ENCODE results near the gene ROM1.

DNA sequence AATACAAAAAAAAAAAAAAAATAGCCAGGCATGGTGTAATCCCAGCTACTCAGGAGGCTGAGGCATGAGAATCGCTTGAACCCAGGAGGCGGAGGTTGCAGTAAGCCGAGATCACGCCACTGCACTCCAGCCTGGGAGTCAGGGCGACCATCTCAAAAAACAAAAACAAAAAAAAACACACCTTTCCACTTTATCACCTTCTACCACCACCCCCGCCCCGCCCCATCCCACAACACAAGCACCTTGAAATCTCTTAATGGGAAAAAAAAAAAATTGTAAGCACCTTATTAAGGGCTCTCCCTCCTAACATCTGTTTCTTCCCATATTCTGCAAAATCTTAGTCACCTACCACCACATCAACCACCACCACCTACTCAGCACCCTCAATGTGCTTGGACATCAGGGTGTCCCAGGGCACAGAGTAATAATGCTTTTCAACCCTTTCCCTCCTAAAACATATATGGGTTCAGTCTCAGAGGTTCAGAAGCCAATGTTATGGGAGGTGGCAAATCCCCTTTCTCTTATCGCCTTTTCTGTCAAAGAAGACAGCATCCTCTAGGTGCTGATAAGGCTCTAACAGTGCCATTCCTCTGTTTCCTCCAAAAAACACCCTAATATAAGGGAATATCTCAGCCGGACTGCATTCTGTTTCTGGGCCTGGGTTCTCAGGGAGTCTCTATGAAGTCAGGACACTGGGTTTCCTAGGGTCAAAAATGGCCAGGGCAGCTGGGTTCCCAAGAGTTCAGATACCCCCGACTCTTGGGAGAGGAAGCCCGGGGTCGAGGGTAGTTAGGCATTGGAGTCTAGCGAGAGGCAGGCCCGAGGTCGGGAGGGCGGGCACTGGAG lies 39.3 kb downstream of the ROM1 start:
- TF ChIP-seq, protein P1, sequence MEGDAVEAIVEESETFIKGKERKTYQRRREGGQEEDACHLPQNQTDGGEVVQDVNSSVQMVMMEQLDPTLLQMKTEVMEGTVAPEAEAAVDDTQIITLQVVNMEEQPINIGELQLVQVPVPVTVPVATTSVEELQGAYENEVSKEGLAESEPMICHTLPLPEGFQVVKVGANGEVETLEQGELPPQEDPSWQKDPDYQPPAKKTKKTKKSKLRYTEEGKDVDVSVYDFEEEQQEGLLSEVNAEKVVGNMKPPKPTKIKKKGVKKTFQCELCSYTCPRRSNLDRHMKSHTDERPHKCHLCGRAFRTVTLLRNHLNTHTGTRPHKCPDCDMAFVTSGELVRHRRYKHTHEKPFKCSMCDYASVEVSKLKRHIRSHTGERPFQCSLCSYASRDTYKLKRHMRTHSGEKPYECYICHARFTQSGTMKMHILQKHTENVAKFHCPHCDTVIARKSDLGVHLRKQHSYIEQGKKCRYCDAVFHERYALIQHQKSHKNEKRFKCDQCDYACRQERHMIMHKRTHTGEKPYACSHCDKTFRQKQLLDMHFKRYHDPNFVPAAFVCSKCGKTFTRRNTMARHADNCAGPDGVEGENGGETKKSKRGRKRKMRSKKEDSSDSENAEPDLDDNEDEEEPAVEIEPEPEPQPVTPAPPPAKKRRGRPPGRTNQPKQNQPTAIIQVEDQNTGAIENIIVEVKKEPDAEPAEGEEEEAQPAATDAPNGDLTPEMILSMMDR (IDR thresholded peaks at IDR 0.05): no peak
- no peak for TF ChIP-seq EMX1 (CRISPR knock-in tag; IDR thresholded peaks at IDR 0.05)
- no peak for TF ChIP-seq ZNF121 (CRISPR knock-in tag; IDR thresholded peaks at IDR 0.05)
- no peak for TF ChIP-seq ATF1 (CRISPR knock-in tag; IDR thresholded peaks at IDR 0.05)
- no peak for TF ChIP-seq JUN (CRISPR knock-in tag; IDR thresholded peaks at IDR 0.05)
- TF ChIP-seq, protein P2, sequence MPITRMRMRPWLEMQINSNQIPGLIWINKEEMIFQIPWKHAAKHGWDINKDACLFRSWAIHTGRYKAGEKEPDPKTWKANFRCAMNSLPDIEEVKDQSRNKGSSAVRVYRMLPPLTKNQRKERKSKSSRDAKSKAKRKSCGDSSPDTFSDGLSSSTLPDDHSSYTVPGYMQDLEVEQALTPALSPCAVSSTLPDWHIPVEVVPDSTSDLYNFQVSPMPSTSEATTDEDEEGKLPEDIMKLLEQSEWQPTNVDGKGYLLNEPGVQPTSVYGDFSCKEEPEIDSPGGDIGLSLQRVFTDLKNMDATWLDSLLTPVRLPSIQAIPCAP (CRISPR knock-in tag; IDR thresholded peaks at IDR 0.05): no peak
- TF ChIP-seq, protein P3, sequence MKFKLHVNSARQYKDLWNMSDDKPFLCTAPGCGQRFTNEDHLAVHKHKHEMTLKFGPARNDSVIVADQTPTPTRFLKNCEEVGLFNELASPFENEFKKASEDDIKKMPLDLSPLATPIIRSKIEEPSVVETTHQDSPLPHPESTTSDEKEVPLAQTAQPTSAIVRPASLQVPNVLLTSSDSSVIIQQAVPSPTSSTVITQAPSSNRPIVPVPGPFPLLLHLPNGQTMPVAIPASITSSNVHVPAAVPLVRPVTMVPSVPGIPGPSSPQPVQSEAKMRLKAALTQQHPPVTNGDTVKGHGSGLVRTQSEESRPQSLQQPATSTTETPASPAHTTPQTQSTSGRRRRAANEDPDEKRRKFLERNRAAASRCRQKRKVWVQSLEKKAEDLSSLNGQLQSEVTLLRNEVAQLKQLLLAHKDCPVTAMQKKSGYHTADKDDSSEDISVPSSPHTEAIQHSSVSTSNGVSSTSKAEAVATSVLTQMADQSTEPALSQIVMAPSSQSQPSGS (CRISPR knock-in tag; IDR thresholded peaks at IDR 0.05; ENCODE audit: borderline replicate concordance, low read depth): no peak
- TF ChIP-seq ZNF317 (CRISPR knock-in tag; IDR thresholded peaks at IDR 0.05; ENCODE audit: borderline replicate concordance, low read depth): no peak

Data from WTC11 (cell line).